Stimulated activated CD8-positive, alpha-beta memory T cell treated with anti-CD3 and anti-CD28 coated beads, Interleukin-4, amount 100 ng/mL, for 4 hours (primary cell): ENCODE measurements around the gene FBRSL1.
"Not testable (repeated sequence)": the region's sequence is repeated elsewhere in the genome, so short reads cannot be mapped to it uniquely, and the experiment has no call there.

ENCODE experiments used
- DNase-seq, 2 donors: peaks; one replicate each; pipeline ENCODE4 v3.0.0-alpha.2; 2020; ENCODE audit warnings: low read depth in 2 of 2, low spot score in 1 of 2

The FBRSL1 gene

DNA sequence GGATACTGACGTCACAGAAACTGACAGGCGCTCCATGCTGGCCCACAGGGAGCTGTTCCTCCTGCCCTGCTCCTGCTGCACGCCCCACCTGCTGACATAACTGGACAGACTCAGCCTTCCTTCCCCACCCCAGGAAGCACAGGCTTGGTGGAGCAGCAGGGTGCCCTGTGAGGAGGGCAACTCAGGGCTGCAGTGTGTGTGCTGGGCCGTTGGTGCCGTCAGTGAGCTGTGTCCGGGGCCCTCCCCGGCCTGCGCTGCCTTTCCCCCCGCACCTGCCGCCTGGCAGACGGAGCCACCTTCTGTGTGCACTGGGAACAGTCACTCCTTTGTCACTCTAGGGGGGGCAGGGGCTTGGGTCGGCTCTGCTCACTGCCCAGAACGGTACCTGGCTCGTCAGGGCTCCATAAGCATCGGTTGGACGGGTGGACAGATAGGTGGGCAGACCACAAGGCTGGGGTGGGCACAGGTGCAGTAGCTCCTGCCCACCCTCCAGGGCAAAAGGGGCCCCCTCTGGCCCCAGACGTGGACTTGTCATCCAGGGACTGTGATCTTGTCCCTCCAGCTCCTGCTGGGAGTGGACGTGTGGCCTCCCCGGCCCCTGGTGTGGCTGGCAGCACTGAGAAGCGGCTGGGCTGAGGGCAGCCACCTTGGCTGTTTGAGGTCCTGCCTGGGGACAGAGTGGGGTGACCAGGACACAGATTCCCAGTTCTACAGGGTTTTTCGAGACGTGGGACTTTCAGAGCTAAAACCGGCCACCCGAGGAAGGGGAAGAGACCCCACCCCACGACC lies 32.8 kb downstream of the FBRSL1 start:
- DNase-seq: no peak

- peak; percentile 38 to 56 for DNase-seq
Measured at GRCh38 chr12:132523576-132524331, 33.8 kb downstream of the FBRSL1 start.

DNA sequence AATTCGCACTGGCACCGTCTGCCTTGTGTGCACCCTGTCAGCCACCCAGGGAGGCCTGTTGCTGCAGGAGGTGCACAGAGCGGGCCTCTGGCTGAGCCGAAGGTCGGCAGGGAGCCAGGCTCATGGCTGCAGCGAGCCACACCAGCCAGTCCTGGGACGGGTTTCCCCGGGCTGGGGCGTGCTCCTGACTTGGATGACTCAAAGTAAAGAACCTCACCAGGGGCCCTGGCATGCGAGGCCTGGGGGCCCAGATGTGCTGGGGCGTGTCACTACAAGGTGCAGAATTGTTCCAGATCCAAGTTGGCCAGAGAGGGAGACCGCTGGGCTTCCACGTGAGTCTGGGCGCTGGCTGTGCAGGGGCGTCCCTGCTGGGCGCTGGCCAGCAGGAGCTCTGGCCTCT lies 34.5 kb downstream of the FBRSL1 start:
- DNase-seq: no peak

GRCh38 chr12:132525011-132525832 lies 35.3 kb downstream of the FBRSL1 start:
- DNase-seq: no peak

DNA sequence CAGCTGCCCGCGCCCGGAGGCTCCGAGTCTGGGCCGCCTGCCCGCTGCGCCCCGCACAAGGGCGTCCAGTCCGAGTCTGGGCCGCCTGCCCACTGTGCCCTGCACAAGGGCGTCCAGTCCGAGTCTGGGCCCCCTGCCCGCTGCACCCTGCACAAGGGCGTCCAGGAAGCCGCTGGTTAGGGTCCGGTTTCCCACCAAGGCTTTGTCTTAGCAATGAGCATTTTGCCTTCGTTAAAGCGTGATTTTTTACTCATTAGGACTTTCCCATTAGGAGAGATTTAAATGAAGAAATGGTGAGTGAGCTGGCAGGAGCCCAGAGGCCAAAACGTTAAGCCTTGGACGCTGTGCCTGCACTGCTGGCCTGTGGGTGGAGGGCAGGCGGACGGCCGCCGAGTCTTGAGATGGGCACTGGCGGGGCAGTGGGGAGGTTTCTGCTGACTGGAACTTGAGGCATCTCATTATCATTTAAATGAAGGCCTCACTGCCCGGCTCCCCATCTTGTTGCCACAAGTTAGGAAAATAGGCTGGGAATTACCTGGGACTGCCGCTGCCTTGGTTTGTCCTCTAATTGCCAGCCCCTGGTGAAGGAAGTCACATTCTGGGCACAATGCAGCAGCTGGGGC lies 36.0 kb downstream of the FBRSL1 start:
- DNase-seq: no peak

DNA sequence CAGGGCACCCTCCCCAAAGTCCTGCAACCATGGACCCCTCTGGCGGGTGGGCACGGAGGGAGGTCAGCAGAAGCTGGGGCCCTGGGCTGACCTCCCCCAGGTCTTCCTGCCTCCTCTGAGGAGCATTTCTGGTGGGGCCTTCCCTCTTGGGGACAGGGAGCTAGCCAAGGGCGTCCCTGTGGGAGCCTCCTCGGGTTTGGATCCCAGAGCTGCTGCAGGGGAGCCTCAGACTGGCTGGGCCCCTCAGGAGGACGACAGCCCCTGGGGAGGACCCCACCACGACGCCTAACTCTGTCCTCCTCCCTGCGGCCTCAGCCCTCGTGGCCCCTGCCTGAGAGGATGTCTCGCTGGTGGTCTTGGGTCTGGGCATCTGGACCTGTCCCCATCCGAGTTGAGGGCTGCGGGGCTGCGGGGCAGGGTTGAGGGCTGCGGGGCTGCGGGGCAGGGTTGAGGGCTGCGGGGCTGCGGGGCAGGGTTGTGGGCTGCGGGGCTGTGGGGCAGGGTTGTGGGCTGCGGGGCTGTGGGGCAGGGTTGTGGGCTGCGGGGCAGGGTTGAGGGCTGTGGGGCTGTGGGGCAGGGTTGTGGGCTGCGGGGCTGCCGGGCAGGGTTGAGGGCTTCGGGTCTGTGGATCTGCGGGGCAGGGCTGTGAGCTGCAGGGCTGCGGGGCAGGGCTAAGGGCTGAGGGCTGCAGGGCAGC lies 37.4 kb downstream of the FBRSL1 start:
- no peak for DNase-seq

DNA sequence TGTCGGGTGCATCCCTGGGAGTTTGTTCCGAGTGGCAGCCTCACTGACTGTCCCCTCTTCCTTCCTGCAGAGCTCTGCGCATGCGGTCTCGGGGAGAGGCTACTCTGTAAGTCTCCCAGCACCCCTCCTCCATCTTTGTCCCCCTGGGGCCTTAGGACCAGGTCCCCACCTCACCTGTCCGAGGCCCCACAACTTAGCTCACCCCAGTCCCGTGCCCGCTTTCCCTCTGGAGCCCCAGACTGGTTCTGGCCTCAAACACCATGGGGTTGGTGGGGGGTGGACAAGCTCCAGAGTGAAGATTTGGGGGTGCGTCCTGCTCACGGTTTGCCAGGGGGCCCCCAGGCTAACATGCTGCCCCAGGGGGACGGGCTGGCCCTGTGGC lies 37.9 kb downstream of the FBRSL1 start:
- DNase-seq: no peak

- DNase-seq: no peak
Measured at GRCh38 chr12:132528564-132529106, 38.7 kb downstream of the FBRSL1 start.

DNA sequence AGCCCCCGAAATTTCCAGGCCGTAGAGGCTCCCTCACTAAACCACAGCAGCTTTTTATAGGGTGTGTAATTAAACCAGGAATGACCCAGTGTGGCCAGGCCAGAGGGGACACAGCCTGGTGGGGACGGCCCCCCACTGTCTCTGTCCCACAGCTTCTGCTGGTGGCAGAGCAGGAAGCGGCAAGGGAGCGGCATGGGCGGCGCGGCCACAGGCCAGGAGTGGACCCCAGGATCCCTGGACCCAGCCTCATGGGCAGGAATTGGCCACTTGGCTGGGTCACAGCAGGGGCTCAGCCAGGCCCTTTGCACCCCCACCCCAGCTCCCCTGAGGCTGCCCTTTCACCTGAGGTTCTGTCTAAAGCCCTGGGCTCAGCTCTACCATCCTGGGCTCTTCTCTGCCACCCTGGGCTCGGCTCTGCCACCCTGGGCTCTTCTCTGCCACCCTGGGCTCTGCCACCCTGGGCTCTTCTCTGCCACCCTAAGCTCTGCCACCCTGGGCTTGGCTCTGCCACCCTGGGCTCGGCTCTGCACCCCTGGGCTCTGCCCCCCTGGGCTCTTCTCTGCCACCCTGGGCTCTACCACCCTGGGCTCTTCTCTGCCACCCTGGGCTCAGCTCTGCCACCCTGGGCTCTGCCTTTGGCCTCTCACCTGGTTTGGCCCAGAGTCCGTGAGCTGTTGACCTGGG lies 39.3 kb downstream of the FBRSL1 start:
- no peak for DNase-seq

- no peak for DNase-seq
Measured at GRCh38 chr12:132529906-132530305, 40.0 kb downstream of the FBRSL1 start.

DNA sequence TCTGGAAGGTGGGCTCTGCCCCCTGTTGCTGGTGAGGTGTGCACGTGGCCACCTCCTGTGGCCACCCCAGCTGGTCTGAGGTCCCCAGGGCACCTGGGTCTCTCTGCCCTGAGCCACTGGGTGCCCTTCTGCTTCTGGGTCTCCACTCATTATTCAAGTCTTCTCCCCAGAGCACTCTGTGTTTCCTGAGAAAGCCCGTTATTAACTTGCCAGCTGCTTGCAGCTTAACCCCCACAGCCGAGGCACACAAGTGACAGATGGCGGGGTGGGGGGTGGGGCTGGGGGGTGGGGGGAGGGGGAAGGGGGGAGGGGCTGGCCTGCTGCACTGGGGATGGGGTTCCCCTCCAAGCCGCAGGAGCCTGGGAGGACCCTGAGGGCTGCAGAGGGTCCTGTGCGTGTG lies 40.5 kb downstream of the FBRSL1 start:
- no peak for DNase-seq

DNA sequence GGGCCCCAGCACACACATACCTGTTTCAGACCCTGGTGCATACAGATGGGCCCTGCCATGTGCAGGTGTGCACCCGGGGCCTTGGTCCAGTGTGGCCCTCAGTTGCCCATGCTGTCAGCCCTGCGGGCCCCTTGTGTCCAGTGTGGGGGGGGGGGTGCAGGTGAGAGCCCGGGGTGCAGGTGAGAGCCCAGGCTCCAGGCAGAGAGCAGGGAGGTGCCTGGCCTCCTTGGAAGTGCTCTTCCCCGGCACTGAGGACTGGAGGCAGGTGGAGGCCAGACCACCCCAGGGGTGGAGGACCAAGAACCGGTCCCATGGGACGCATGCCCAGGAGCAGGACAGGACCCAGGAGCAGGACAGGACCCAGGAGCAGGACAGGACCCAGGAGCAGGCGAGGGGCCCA lies 40.9 kb downstream of the FBRSL1 start:
- DNase-seq: no peak

DNA sequence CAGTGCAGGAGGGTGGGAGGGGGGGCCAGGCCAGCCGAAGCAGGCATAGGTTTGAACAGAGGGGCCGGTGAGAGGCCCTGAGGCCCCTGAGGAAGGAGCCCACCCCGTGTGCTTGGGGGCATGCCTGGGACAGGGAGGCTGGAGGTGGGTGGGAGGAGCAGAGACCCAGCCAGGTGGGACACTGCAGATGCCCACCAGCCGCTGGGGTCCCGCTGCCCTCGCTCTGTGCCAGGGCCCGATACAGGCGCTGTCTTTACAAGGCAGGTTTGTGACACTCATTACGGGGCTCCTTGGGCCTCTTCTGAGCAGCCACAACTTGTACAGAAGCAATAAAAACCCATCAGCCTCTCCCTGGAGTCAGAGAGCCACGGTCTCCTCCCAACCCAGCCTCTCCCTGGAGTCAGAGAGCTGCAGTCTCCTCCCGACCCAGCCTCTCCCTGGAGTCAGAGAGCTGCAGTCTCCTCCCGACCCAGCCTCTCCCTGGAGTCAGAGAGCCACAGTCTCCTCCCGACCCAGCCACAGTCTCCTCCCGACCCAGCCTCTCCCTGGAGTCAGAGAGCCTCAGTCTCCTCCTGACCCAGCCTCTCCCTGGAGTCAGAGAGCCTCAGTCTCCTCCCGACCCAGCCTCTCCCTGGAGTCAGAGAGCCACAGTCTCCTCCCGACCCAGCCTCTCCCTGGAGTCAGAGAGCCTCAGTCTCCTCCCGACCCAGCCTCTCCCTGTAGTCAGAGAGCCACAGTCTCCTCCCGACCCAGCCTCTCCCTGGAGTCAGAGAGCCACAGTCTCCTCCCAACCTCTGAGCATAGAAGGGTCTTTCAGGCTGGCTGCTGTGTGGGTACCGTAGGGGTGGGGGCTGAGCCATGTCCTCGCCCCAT lies 43.0 kb downstream of the FBRSL1 start:
- not testable (repeated sequence) for DNase-seq

DNA sequence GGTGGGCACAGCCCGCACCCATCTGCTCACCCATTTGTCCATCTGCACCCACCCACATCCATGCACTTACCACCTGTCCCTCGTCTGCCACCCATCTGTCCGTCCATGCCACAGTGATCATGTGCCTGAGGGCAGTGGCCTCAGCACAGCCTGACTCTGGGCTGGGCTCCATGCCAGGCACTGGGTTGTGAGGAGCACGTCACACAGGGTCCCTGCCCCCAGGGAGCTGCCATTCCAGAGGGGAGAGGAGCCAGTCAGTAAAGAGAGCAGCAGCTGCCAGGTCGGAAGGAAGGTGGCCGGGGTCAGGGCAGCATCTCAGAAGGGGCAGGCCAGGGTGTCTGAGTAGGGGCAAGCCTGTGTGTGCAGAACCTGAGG lies 43.6 kb downstream of the FBRSL1 start:
- DNase-seq: no peak

- DNase-seq: no peak
Measured at GRCh38 chr12:132534076-132534475, 44.1 kb downstream of the FBRSL1 start.

DNA sequence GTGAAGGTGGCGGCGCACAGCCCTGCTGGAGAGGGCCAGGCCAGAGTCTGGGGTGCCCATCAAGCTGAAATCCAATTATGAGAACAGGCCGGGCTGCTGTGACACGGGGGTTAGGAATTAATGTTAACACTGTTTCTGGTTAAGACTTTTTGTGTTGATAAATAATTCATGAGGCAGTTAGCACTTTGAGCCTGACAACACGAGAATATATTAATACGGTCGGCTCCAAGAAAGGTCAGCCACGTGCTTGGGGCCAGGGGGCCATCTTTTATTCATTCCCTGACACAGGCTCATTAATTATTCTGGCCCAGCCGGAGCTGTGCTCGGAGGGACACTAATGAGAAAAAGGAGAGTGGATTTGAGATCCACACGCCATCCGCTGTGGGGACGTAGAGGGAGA lies 45.1 kb downstream of the FBRSL1 start:
- DNase-seq: no peak

DNA sequence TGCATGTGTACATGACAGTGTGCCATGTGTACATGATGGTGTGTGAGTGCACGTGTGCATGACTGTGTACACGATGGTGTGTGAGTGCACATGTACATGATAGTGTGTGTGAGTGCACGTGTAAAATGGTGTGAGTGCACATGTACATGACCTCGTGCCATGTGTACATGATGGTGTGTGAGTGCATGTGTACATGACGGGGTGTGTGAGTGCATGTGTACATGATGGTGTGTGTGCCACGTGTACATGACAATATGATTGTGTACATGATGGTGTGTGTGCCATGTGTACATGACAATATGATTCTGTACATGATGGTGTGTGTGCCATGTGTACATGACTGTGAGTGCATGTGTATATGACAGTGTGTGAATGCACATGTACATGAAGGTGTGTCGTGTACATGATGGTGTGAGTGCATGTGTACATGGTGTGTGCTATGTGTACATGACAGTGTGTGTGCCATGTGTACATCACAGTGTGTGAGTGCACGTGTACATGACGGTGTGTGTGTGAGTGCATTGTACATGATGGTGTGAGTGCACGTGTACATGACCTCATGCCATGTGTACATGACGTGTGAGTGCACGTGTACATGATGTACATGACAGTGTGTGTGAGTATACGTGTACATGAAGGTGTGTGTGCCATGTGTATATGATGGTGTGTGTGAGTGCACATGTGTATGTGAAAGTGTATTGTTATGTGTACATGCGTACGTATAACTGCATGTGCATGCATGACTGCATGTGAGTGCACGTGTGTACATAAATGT lies 46.3 kb downstream of the FBRSL1 start:
- DNase-seq: no peak

DNA sequence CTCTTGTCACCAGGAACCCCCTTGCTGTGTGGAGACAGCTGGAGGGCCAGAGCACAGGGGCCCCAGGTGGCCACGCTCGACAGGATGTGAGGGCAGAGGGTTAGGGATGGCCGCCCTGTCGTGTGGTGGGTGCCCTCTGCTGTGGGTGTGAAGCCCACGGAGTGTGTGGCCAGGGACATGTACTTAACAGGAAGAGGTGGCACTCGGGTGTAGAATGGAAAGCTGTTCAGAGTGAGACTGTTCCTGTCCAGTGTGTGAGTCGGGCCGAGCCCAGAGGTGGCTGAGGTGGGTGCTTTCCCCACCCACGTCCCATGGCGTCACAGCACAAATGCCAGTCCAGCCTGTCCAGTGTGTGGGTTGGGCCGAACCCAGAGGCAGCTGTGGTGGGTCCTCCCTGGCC lies 47.1 kb downstream of the FBRSL1 start:
- DNase-seq: no peak
